ENCODE results near the gene WWC2.

DNA sequence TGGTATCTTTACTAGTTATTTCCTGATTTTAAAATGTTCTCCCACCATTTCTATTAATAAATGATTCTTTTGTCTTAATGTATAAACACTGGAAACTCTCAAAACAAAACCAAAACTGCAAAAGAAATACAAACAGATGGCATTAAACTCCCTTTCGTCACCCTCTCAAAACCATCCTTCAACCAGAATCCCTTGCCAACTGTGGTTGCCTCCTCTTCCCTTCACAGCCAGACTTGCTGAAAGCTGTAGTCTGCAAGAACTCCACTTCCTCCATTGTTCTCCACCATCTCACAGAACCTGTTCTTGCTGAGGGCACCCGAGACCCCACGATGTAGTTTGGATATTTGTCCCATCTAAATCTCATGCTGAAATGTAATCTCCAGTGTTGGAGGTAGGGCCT is 96.5 kb downstream of the WWC2 start:
- TF ChIP-seq, protein P1, sequence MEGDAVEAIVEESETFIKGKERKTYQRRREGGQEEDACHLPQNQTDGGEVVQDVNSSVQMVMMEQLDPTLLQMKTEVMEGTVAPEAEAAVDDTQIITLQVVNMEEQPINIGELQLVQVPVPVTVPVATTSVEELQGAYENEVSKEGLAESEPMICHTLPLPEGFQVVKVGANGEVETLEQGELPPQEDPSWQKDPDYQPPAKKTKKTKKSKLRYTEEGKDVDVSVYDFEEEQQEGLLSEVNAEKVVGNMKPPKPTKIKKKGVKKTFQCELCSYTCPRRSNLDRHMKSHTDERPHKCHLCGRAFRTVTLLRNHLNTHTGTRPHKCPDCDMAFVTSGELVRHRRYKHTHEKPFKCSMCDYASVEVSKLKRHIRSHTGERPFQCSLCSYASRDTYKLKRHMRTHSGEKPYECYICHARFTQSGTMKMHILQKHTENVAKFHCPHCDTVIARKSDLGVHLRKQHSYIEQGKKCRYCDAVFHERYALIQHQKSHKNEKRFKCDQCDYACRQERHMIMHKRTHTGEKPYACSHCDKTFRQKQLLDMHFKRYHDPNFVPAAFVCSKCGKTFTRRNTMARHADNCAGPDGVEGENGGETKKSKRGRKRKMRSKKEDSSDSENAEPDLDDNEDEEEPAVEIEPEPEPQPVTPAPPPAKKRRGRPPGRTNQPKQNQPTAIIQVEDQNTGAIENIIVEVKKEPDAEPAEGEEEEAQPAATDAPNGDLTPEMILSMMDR (IDR thresholded peaks at IDR 0.05; ENCODE audit: insufficient read depth, low read length, poor library complexity, severe bottlenecking): no peak
- no peak for TF ChIP-seq EZH2phosphoT487 (conservative IDR thresholded peaks at IDR 0.05; ENCODE audit: low read length)
